GM12878 (cell line): ENCODE data around the gene SLC2A1. TPM values are rescaled to one million over a fixed set of nuclear protein-coding genes. Genes with fewer than 3 reads are reported as not detected.

ENCODE experiments used
- ATAC-seq: fragments of 200-7000 bp; cut with Tn5 transposase; 3 replicates; pipeline ENCODE4 v1.9.1; 2020; ENCODE audit warnings: mild to moderate bottlenecking, moderate library complexity
- BruUV-seq: library from RNA; stranded (reverse); fragments of 400-500 nt; replicated peaks from 2 replicates; lab custom pipeline; 2021; lab: Mats Ljungman, UMichigan
- CTCF ChIA-PET: fragments of 300-600 bp; sonication (Branson Sonifier 250); formaldehyde crosslinking; extraction: SDS; loops from one replicate; lab custom pipeline; 2021; ENCODE audit warnings: inconsistent platforms; lab: Yijun Ruan, JAX
- POLR2A ChIA-PET: fragments of 350-600 bp; formaldehyde crosslinking; extraction: SDS; loops from one replicate; lab custom pipeline; 2021; ENCODE audit warnings: inconsistent platforms; lab: Charles Lee
- RAD21 ChIA-PET: fragments of 300-600 bp; sonication (Branson Sonifier 250); formaldehyde crosslinking; loops from one replicate; lab custom pipeline; 2023; ENCODE audit warnings: antibody characterized with exemption; ENCODE audit not compliant: unreplicated experiment; lab: Charles Lee
- SMC1A ChIA-PET: fragments of 300-600 bp; sonication (Branson Sonifier 250); formaldehyde crosslinking; loops from one replicate; lab custom pipeline; 2023; ENCODE audit not compliant: unreplicated experiment, uncharacterized antibody; lab: Charles Lee
- DNase-seq: peaks from one replicate; pipeline ENCODE4 v3.0.0-alpha.2; 2011; ENCODE audit warnings: low read depth, low spot score
- FAIRE-seq: peaks from 3 replicates; lab custom pipeline; 2011; peaks lifted over from hg19 to GRCh38; lab: Jason Lieb, UNC
- H2AFZ ChIP-seq: 2 replicates; pipeline ENCODE4 v1.6.0; 2011; ENCODE audit warnings: low read depth, low read length, control low read depth; ENCODE audit not compliant: control insufficient read depth
- H3K27ac ChIP-seq: 2 replicates; pipeline ENCODE4 v1.5.1; 2011; ENCODE audit warnings: control low read depth; ENCODE audit not compliant: control insufficient read depth, insufficient read depth
- H3K27me3 ChIP-seq, 2 experiments: replicated peaks in 1 of 2; 2 replicates each; pipeline versions ENCODE4 v1.6.0 to v1.6.1; 2011; ENCODE audit warnings: low read length in 1 of 2; ENCODE audit not compliant: control insufficient read depth in 2 of 2, insufficient read depth in 2 of 2
- H3K36me3 ChIP-seq, 2 experiments: 2 replicates each; pipeline ENCODE4 v1.5.1; 2011; ENCODE audit warnings: low read length in 1 of 2; ENCODE audit not compliant: control insufficient read depth in 2 of 2, insufficient read depth in 2 of 2
- H3K4me1 ChIP-seq: 2 replicates; pipeline ENCODE4 v1.6.1; 2011; ENCODE audit warnings: mild to moderate bottlenecking, low read length, moderate library complexity, mixed read lengths; ENCODE audit not compliant: control insufficient read depth, insufficient read depth
- H3K4me2 ChIP-seq: 2 replicates; pipeline ENCODE4 v1.6.0; 2011; ENCODE audit warnings: control low read depth; ENCODE audit not compliant: control insufficient read depth, insufficient read depth
- H3K4me3 ChIP-seq: fragments of 200-600 bp; sonication (generic); 2 replicates; pipeline ENCODE4 v1.5.1; 2016
- H3K79me2 ChIP-seq: 2 replicates; pipeline ENCODE4 v1.6.0; 2011; ENCODE audit warnings: low read length; ENCODE audit not compliant: control insufficient read depth, insufficient read depth
- H3K9ac ChIP-seq: 2 replicates; pipeline ENCODE4 v1.8.0; 2011; ENCODE audit warnings: low read length, control low read depth, mixed read lengths; ENCODE audit not compliant: control insufficient read depth, insufficient read depth
- H3K9me3 ChIP-seq: replicated peaks from 3 replicates; pipeline ENCODE4 v1.5.1; 2011; ENCODE audit warnings: mild to moderate bottlenecking, low read length; ENCODE audit not compliant: control insufficient read depth, insufficient read depth
- H4K20me1 ChIP-seq: 2 replicates; pipeline ENCODE4 v1.6.0; 2011; ENCODE audit not compliant: control insufficient read depth, insufficient read depth
- ASH2L ChIP-seq: fragments of 300-600, 200-600 bp; sonication (generic); IDR thresholded peaks from 2 replicates; pipeline ENCODE4 v1.6.1; 2017; ENCODE audit warnings: low read depth, mild to moderate bottlenecking, borderline replicate concordance
- CHD4 ChIP-seq: fragments of 200-600 bp; sonication (generic); IDR thresholded peaks from 2 replicates; pipeline ENCODE4 v1.6.1; 2016; ENCODE audit warnings: mild to moderate bottlenecking
- SMARCA5 ChIP-seq: fragments of 450-650 bp; IDR thresholded peaks from 2 replicates; pipeline ENCODE4 v1.6.1; 2017; ENCODE audit warnings: mild to moderate bottlenecking
- SUPT20H ChIP-seq: IDR thresholded peaks from 2 replicates; pipeline ENCODE4 v1.6.1; 2011; ENCODE audit warnings: low read depth, mild to moderate bottlenecking, low read length, moderate library complexity, borderline replicate concordance; ENCODE audit not compliant: control insufficient read depth
- WRNIP1 ChIP-seq: IDR thresholded peaks from 2 replicates; pipeline ENCODE4 v1.6.1; 2011; ENCODE audit warnings: low read depth, low read length, improper control_type of control experiment, borderline replicate concordance
- WGBS: methylation state at CpG from one replicate; pipeline ENCODE4 v1.1.6; 2016; ENCODE audit warnings: low lambda C conversion rate; ENCODE audit not compliant: insufficient replicate concordance, insufficient coverage; ENCODE audit errors: missing lambda C conversion rate; 5-methylcytosine and 5-hydroxymethylcytosine counted together
- in situ Hi-C: fragments of 300-500 bp; cut with MboI; formaldehyde crosslinking; loops from 9 replicates; pipeline ENCODE4 v1.14.3; 2018; ENCODE audit warnings: mixed read lengths
- intact Hi-C: fragments of 100-400 bp; cut with micrococcal nuclease; formaldehyde crosslinking; loops from one replicate; pipeline ENCODE4 v1.14.2; 2022; ENCODE audit not compliant: unreplicated experiment
- polyA plus RNA-seq, 11 experiments: library from polyadenylated mRNA; depleted of rRNA in 4 of 11; unstranded in 6 of 11; stranded (reverse) in 5 of 11; fragments of >200 nt; fragmentation: Nextera tagmentation in 4 of 11; fragmentation: Illumina TruSeq in 1 of 11; extraction: Ambion mirVana in 4 of 11; extraction: Trizol in 1 of 11; gene quantifications; 1 replicate in 1 of 11; 2 replicates in 10 of 11; pipeline versions ENCODE4 v1.2.1 to v1.2.3, GENCODE V29; 2011 to 2016; ENCODE audit warnings: inconsistent platforms in 2 of 11, missing spikeins in 2 of 11, low read depth in 1 of 11
- total RNA-seq, 4 experiments: library from RNA; depleted of rRNA in 3 of 4; stranded (reverse); fragments of >200 nt in 3 of 4; fragmentation: Illumina TruSeq in 1 of 4; extraction: Trizol in 1 of 4; gene quantifications; 2 replicates each; pipeline versions ENCODE4 v1.2.1 to v1.2.3, GENCODE V29; 2013 to 2021
- TF ChIP-seq, protein P1 (sequence below): fragments of 450-650 bp; IDR thresholded peaks from 2 replicates; pipeline ENCODE4 v1.6.1; 2017; ENCODE audit warnings: mild to moderate bottlenecking, moderate library complexity
- TF ChIP-seq, protein P2 (sequence below): fragments of 450-650 bp; conservative IDR thresholded peaks from 2 replicates; pipeline ENCODE4 v1.6.1; 2017; ENCODE audit warnings: mild to moderate bottlenecking, moderate library complexity

The SLC2A1 gene
- total and polyA plus RNA-seq, 10 of the 15 experiments (the other 5 are each of a cell fraction or from before 2014, with no cell fraction given): 5.7 to 66.0 (median 44.2) TPM

DNA sequence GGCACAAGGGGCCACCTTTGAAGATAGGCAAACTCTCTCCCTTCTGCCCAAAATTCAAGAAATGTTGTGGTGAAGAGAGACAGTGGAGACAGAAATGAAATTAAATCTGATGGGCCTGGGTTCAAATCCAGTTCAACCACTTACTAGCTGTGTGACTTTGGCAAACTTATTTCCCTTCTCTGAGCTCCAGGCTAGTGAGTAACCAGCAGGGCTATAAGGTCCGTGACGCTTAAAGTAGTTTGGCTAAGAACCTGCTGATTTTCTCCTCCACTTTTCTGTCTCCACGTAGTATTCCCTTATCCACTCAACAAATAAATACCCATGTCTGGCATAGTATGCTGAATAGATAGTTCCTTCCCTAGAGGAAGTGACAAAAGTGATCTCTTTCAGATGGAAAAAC lies 1.9 kb downstream of the SLC2A1 start:
- peaks cover 31% of the 10 kb centered on the region for H4K20me1 ChIP-seq
- BruUV-seq: no TSS peak

More for the DNA sequence above, 1.9 kb downstream of the SLC2A1 start:
- SMC1A ChIA-PET: interaction anchor here (0.7 to 6.7 kb wide), 9 partner anchors 10 to 117 kb away, joined by 3 to 71 read pairs (median 4); partner anchors contain the start of gene ZNF691
- peak; percentile 49 for FAIRE-seq
- Histone ChIP-seq H3K9me3 (no peaks in the 10 kb centered on the region), H2AFZ (no peak overlapping the region), H3K79me2 (peaks cover 76% of the 10 kb centered on the region), H3K27ac (peak overlapping the region; percentile 78), H3K4me2 (peak overlapping the region; percentile 87), H3K36me3 (peaks cover 12 to 23% of the 10 kb centered on the region in 2 experiments), H3K9ac (peak overlapping the region; percentile 70), H3K4me3 (peak overlapping the region; percentile 88), H3K27me3 (no peaks in the 10 kb centered on the region), H3K4me1 (peaks cover 55% of the 10 kb centered on the region)
- intact Hi-C loops (loop anchor here (5.0 kb wide), 2 partner anchors 34 to 274 kb away; partner anchors contain the start of gene YBX1), in situ Hi-C loops (loop anchor here (5.0 to 10.0 kb wide), 2 partner anchors 34 to 878 kb away; no protein-coding TSS in a partner anchor)
- RAD21 ChIA-PET: interaction anchor here (0.8 to 2.7 kb wide), 6 partner anchors 10 to 117 kb away, joined by 3 to 10 read pairs (median 4); no protein-coding TSS in a partner anchor
- no peak for DNase-seq
- TF ChIP-seq, protein P1, sequence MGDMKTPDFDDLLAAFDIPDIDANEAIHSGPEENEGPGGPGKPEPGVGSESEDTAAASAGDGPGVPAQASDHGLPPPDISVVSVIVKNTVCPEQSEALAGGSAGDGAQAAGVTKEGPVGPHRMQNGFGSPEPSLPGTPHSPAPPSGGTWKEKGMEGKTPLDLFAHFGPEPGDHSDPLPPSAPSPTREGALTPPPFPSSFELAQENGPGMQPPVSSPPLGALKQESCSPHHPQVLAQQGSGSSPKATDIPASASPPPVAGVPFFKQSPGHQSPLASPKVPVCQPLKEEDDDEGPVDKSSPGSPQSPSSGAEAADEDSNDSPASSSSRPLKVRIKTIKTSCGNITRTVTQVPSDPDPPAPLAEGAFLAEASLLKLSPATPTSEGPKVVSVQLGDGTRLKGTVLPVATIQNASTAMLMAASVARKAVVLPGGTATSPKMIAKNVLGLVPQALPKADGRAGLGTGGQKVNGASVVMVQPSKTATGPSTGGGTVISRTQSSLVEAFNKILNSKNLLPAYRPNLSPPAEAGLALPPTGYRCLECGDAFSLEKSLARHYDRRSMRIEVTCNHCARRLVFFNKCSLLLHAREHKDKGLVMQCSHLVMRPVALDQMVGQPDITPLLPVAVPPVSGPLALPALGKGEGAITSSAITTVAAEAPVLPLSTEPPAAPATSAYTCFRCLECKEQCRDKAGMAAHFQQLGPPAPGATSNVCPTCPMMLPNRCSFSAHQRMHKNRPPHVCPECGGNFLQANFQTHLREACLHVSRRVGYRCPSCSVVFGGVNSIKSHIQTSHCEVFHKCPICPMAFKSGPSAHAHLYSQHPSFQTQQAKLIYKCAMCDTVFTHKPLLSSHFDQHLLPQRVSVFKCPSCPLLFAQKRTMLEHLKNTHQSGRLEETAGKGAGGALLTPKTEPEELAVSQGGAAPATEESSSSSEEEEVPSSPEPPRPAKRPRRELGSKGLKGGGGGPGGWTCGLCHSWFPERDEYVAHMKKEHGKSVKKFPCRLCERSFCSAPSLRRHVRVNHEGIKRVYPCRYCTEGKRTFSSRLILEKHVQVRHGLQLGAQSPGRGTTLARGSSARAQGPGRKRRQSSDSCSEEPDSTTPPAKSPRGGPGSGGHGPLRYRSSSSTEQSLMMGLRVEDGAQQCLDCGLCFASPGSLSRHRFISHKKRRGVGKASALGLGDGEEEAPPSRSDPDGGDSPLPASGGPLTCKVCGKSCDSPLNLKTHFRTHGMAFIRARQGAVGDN: no peak
- TF ChIP-seq, protein P2, sequence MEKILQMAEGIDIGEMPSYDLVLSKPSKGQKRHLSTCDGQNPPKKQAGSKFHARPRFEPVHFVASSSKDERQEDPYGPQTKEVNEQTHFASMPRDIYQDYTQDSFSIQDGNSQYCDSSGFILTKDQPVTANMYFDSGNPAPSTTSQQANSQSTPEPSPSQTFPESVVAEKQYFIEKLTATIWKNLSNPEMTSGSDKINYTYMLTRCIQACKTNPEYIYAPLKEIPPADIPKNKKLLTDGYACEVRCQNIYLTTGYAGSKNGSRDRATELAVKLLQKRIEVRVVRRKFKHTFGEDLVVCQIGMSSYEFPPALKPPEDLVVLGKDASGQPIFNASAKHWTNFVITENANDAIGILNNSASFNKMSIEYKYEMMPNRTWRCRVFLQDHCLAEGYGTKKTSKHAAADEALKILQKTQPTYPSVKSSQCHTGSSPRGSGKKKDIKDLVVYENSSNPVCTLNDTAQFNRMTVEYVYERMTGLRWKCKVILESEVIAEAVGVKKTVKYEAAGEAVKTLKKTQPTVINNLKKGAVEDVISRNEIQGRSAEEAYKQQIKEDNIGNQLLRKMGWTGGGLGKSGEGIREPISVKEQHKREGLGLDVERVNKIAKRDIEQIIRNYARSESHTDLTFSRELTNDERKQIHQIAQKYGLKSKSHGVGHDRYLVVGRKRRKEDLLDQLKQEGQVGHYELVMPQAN: 0 out of 2 replicates have a peak, but pooled peaks have one; percentile 15
- TF ChIP-seq SMARCA5: 0 out of 2 replicates have a peak, but pooled peaks have one; percentile 14
- no peak for TF ChIP-seq SUPT20H
- TF ChIP-seq CHD4: no peak
- no peak for TF ChIP-seq ASH2L
- 0 out of 2 replicates have a peak, but pooled peaks have one; percentile 20 for TF ChIP-seq WRNIP1
- POLR2A ChIA-PET: interaction anchor here (0.6 to 3.3 kb wide), 7 partner anchors 8 to 1001 kb away, joined by 3 to 22 read pairs (median 4); no protein-coding TSS in a partner anchor
- CTCF ChIA-PET: interaction anchor here (1.1 to 9.3 kb wide), 7 partner anchors 13 to 116 kb away, joined by 3 to 57 read pairs (median 6); no protein-coding TSS in a partner anchor
- 0% methylated on average over 3 of the region's 3 CpGs for WGBS
- no peak for ATAC-seq
